ENCODE measurements around the gene XRCC4. TPM values are rescaled to one million over a fixed set of nuclear protein-coding genes. Genes with fewer than 3 reads are reported as not detected.
A peak's percentile ranks its signal among the peaks of the same experiment; 100 is the strongest.

Gene XRCC4
- total RNA-seq, 1 donor: 8.0 TPM

DNA sequence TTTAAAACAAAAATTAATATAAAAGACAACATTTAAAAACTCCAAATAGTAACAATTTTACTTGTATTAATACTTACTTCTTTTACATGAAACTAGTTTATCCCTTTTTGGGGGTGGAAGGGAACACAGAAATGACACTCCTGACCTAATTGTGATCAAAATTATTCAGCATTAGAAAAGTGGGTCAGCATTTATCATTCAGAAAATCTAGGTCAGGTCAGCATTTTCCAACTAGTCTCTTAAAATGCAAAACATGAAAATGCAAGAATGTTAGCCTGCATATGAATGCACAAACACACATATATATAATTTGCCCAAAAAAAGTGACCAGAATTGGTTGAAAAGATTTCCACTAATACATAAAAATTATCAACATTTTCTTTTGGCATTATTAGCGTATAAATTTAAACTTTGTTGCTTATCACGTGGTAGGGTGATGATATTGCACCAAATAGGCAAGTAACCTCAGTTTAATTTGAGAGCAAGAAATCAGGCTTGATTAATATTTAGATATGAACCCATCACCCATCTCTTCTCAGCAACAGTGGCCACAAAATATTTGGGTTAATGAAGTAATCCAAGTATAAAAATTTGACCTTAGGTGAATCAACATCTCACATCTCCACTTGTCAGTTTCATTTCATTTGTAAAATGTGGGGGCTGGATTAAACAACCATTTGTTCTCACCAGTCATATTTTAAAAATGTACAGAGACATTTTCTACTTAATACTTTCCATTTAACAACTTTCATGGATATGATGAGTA is 5.9 kb upstream of the XRCC4 start:
- H3K4me1 ChIP-seq (ENCODE audit: insufficient read depth, low read length): no peaks in the 10 kb centered on the region
- DNase-seq (ENCODE audit: insufficient read length, low spot score, missing footprints): no peak
- peaks cover 7% of the 10 kb centered on the region for H3K36me3 ChIP-seq (ENCODE audit: insufficient read depth, low read length)
- TF ChIP-seq, protein P1, sequence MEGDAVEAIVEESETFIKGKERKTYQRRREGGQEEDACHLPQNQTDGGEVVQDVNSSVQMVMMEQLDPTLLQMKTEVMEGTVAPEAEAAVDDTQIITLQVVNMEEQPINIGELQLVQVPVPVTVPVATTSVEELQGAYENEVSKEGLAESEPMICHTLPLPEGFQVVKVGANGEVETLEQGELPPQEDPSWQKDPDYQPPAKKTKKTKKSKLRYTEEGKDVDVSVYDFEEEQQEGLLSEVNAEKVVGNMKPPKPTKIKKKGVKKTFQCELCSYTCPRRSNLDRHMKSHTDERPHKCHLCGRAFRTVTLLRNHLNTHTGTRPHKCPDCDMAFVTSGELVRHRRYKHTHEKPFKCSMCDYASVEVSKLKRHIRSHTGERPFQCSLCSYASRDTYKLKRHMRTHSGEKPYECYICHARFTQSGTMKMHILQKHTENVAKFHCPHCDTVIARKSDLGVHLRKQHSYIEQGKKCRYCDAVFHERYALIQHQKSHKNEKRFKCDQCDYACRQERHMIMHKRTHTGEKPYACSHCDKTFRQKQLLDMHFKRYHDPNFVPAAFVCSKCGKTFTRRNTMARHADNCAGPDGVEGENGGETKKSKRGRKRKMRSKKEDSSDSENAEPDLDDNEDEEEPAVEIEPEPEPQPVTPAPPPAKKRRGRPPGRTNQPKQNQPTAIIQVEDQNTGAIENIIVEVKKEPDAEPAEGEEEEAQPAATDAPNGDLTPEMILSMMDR (IDR thresholded peaks at IDR 0.05; ENCODE audit: extremely low read depth, low read depth, low read length): no peak
- no peaks in the 10 kb centered on the region for H3K9me3 ChIP-seq (ENCODE audit: low read depth, low read length)
- no peak overlapping the region for H2AFZ ChIP-seq (ENCODE audit: low read length)
- no peak overlapping the region for H3K4me3 ChIP-seq (ENCODE audit: insufficient read depth, low read length)
- peaks cover 53% of the 10 kb centered on the region for H4K20me1 ChIP-seq (ENCODE audit: insufficient read depth, low read length)
- no peaks in the 10 kb centered on the region for H3K27me3 ChIP-seq (ENCODE audit: insufficient read depth, low read length)
- H3K27ac ChIP-seq (ENCODE audit: low read depth, low read length): no peak overlapping the region
- H3K79me2 ChIP-seq (ENCODE audit: insufficient read depth, low read length): peaks cover 99% of the 10 kb centered on the region
- H3K4me2 ChIP-seq (ENCODE audit: insufficient read depth, low read length): no peak overlapping the region

DNA sequence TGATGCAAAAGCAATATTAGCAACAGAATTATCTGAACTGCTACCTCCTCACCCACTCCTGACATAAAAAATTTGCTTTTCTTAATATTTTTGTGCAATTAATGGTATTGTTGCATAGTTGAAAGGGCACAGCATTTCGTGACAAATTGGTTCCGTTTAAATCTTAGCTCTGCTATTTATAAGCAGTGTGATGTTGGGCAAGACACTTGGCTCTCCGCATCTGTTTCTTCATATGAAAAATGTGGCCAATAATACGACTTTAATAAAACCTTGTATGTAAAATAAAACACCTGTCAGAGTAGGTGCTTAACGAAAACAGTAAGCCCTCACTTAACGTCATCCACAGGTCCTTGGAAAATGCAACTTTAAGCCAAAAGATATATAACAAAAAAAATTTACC is 4.4 kb upstream of the XRCC4 start:
- Histone ChIP-seq H3K27me3 (ENCODE audit: insufficient read depth, low read length) (no peaks in the 10 kb centered on the region), H3K79me2 (ENCODE audit: insufficient read depth, low read length) (peaks cover 91% of the 10 kb centered on the region), H3K4me2 (ENCODE audit: insufficient read depth, low read length) (peak overlapping the region; percentile 15), H3K27ac (ENCODE audit: low read depth, low read length) (no peak overlapping the region), H3K4me3 (ENCODE audit: insufficient read depth, low read length) (no peak overlapping the region), H3K4me1 (ENCODE audit: insufficient read depth, low read length) (no peaks in the 10 kb centered on the region), H3K9me3 (ENCODE audit: low read depth, low read length) (no peaks in the 10 kb centered on the region), H3K36me3 (ENCODE audit: insufficient read depth, low read length) (peaks cover 7% of the 10 kb centered on the region), H2AFZ (ENCODE audit: low read length) (no peak overlapping the region), H4K20me1 (ENCODE audit: insufficient read depth, low read length) (peaks cover 50% of the 10 kb centered on the region)
- DNase-seq (ENCODE audit: insufficient read length, low spot score, missing footprints): no peak
- TF ChIP-seq, protein P1 (IDR thresholded peaks at IDR 0.05; ENCODE audit: extremely low read depth, low read depth, low read length): no peak

DNA sequence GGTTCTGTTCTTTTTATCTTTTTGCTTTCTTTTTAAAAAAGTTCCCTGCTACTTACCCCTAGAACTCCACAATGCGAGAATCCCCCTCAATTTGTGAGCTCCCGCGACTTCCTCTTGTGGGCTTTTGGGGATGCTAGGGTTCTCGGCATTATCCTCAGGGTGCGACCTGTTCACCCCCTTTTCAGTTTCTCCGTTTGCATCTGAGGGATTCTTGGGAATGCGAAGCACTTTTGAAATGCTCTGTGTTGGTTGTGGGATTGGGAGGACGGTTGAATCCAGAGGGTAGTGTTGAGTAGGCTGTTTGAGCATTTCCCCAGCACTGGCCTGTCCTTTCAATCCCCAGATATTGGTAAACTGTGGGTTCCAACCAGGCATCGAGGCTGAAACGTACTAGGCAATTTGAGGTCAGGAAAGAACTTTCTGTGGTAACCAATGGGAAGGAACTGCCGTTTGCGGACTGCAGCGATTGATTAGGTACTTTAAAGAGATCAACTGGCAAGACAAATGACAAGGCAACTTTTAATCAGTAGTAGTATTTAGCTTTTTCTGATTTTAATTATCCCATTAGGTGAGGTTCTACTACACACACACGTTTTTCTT is 415 bp downstream of the XRCC4 start:
- Histone ChIP-seq H3K9me3 (ENCODE audit: low read depth, low read length) (no peaks in the 10 kb centered on the region), H3K36me3 (ENCODE audit: insufficient read depth, low read length) (peaks cover 7% of the 10 kb centered on the region), H4K20me1 (ENCODE audit: insufficient read depth, low read length) (peaks cover 12% of the 10 kb centered on the region), H3K4me3 (ENCODE audit: insufficient read depth, low read length) (peak overlapping the region; percentile 93), H2AFZ (ENCODE audit: low read length) (peak overlapping the region; percentile 98), H3K27me3 (ENCODE audit: insufficient read depth, low read length) (no peaks in the 10 kb centered on the region), H3K4me1 (ENCODE audit: insufficient read depth, low read length) (peaks cover 5% of the 10 kb centered on the region), H3K79me2 (ENCODE audit: insufficient read depth, low read length) (peaks cover 51% of the 10 kb centered on the region), H3K4me2 (ENCODE audit: insufficient read depth, low read length) (peak overlapping the region; percentile 82), H3K27ac (ENCODE audit: low read depth, low read length) (peak overlapping the region; percentile 95)
- peak; percentile 67 for DNase-seq (ENCODE audit: insufficient read length, low spot score, missing footprints)
- TF ChIP-seq, protein P1 (IDR thresholded peaks at IDR 0.05; ENCODE audit: extremely low read depth, low read depth, low read length): no peak

DNA sequence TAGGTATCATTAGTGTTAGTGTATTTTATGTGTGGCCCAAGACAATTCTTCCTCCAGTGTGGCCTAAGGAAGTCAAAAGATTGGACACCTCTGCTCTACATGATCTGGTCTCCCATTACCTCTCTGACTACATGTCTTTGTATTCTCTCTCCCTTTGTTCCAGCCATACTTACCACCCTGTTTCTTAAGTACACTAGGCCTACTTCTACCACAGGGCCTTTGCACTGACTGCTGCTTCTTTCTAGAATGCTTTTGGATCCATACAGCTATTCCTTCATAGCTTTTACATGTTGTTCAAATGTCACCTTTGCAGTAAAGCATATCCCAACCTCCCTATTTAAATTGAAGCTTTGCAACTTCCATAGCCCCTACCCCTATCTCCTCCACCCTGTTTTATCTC is 5.4 kb downstream of the XRCC4 start:
- no peak overlapping the region for H3K4me2 ChIP-seq (ENCODE audit: insufficient read depth, low read length)
- no peak for DNase-seq (ENCODE audit: insufficient read length, low spot score, missing footprints)
- no peaks in the 10 kb centered on the region for H3K36me3 ChIP-seq (ENCODE audit: insufficient read depth, low read length)
- TF ChIP-seq, protein P1 (IDR thresholded peaks at IDR 0.05; ENCODE audit: extremely low read depth, low read depth, low read length): no peak
- H3K9me3 ChIP-seq (ENCODE audit: low read depth, low read length): no peaks in the 10 kb centered on the region
- peaks cover 5% of the 10 kb centered on the region for H3K4me1 ChIP-seq (ENCODE audit: insufficient read depth, low read length)
- no peak overlapping the region for H3K27ac ChIP-seq (ENCODE audit: low read depth, low read length)
- H2AFZ ChIP-seq (ENCODE audit: low read length): no peak overlapping the region
- no peak overlapping the region for H3K4me3 ChIP-seq (ENCODE audit: insufficient read depth, low read length)
- no peaks in the 10 kb centered on the region for H4K20me1 ChIP-seq (ENCODE audit: insufficient read depth, low read length)
- peaks cover 7% of the 10 kb centered on the region for H3K79me2 ChIP-seq (ENCODE audit: insufficient read depth, low read length)
- no peaks in the 10 kb centered on the region for H3K27me3 ChIP-seq (ENCODE audit: insufficient read depth, low read length)
